Neural crest cell (in vitro differentiated cells): ENCODE data around the gene SARNP. TPM values are rescaled to one million over a fixed set of nuclear protein-coding genes. Genes with fewer than 3 reads are reported as not detected.

Experiments
- DNase-seq: peaks from one replicate; pipeline ENCODE4 v3.0.0; 2021; ENCODE audit warnings: low read depth, mixed read lengths, low spot score
- H3K27ac Mint-ChIP-seq: one replicate; pipeline ENCODE4 v1.8.0; 2021; ENCODE audit warnings: mild to moderate bottlenecking, mixed read lengths; ENCODE audit not compliant: unreplicated experiment
- H3K27me3 Mint-ChIP-seq: 2 replicates; pipeline ENCODE4 v1.8.0; 2021; ENCODE audit warnings: low read depth, mild to moderate bottlenecking, mixed read lengths
- H3K36me3 Mint-ChIP-seq: 2 replicates; pipeline ENCODE4 v1.8.0; 2021; ENCODE audit warnings: low read depth, mild to moderate bottlenecking, mixed read lengths
- H3K4me1 Mint-ChIP-seq: 2 replicates; pipeline ENCODE4 v1.8.0; 2021; ENCODE audit warnings: mixed read lengths
- H3K4me3 Mint-ChIP-seq: one replicate; pipeline ENCODE4 v1.8.0; 2021; ENCODE audit warnings: mild to moderate bottlenecking, mixed read lengths
- H3K9me3 Mint-ChIP-seq: 2 replicates; pipeline ENCODE4 v1.8.0; 2021; ENCODE audit warnings: mixed read lengths
- CTCF ChIP-seq: fragments of 200-600 bp; sonication (generic); conservative IDR thresholded peaks from 2 replicates; pipeline ENCODE4 v1.5.0; 2021; ENCODE audit warnings: antibody characterized with exemption, mild to moderate bottlenecking
- total RNA-seq: library from RNA; stranded (reverse); gene quantifications from 2 replicates; pipeline ENCODE4 v1.2.1, GENCODE V29; 2021

Gene SARNP
- total RNA-seq, 1 donor from 2014 or later: 121 TPM

GRCh38 chr12:55711786-55712553 lies 105.6 kb downstream of the SARNP start:
- TF ChIP-seq CTCF: no peak
- Mint-ChIP-seq H3K4me1 (peaks cover 35% of the 10 kb centered on the region), H3K36me3 (no peaks in the 10 kb centered on the region), H3K27ac (no peak overlapping the region), H3K9me3 (no peaks in the 10 kb centered on the region), H3K27me3 (peaks cover 68% of the 10 kb centered on the region), H3K4me3 (peak overlapping the region; percentile 41)
- DNase-seq: no peak

GRCh38 chr12:55708695-55709233 lies 108.8 kb downstream of the SARNP start:
- peak overlapping the region; percentile 46 for H3K27ac Mint-ChIP-seq
- H3K4me3 Mint-ChIP-seq: peak overlapping the region; percentile 87
- no peaks in the 10 kb centered on the region for H3K36me3 Mint-ChIP-seq
- peaks cover 43% of the 10 kb centered on the region for H3K4me1 Mint-ChIP-seq
- no peak for DNase-seq
- TF ChIP-seq CTCF: no peak
- H3K9me3 Mint-ChIP-seq: no peaks in the 10 kb centered on the region
- peaks cover 70% of the 10 kb centered on the region for H3K27me3 Mint-ChIP-seq

GRCh38 chr12:55707841-55708694 lies 109.5 kb downstream of the SARNP start, which contains the start of gene ITGA7:
ITGA7 (minus strand) TSS chr12:55707904; CDS start chr12:55707682, 222 bp downstream.
- Mint-ChIP-seq H3K36me3 (no peaks in the 10 kb centered on the region), H3K27me3 (peaks cover 63% of the 10 kb centered on the region), H3K27ac (peak within 1 kb of the TSS; percentile 46), H3K4me3 (peak within 1 kb of the TSS; percentile 87), H3K4me1 (peaks cover 46% of the 10 kb centered on the region), H3K9me3 (no peaks in the 10 kb centered on the region)
- TF ChIP-seq CTCF: no peak
- DNase-seq: peak; percentile 83

Other genes starting within 250 kb of the SARNP start
- gene OR2AP1, start 245.3 kb downstream of the SARNP start, total RNA-seq: not detected in 2 replicates
- not detected in 2 replicates for gene OR10P1, start 180.8 kb downstream of the SARNP start, total RNA-seq
- gene ITGA7, start 109.8 kb downstream of the SARNP start, total RNA-seq: 57.9 and 63.7 TPM in 2 replicates
- 105 and 111 TPM in 2 replicates for gene BLOC1S1, start 101.7 kb downstream of the SARNP start, total RNA-seq
- gene RDH5, start 97.3 kb downstream of the SARNP start, total RNA-seq: 10.4 and 14.2 TPM in 2 replicates
- 535 and 560 TPM in 2 replicates for gene CD63, start 88.7 kb downstream of the SARNP start, total RNA-seq
- 66.6 and 67.0 TPM in 2 replicates for gene GDF11, start 74.6 kb downstream of the SARNP start, total RNA-seq
- gene ORMDL2, start 317 bp upstream of the SARNP start, total RNA-seq: 32.6 and 33.3 TPM in 2 replicates
- 35.3 and 40.3 TPM in 2 replicates for gene DNAJC14, start 11.9 kb upstream of the SARNP start, total RNA-seq
- gene MMP19, start 25.2 kb upstream of the SARNP start, total RNA-seq: not detected in 2 replicates
- 54.0 and 56.8 TPM in 2 replicates for gene PYM1, start 110.2 kb upstream of the SARNP start, total RNA-seq
- gene DGKA, start 113.4 kb upstream of the SARNP start, total RNA-seq: 17.1 and 18.8 TPM in 2 replicates
- 36.9 and 39.9 TPM in 2 replicates for gene PMEL, start 148.3 kb upstream of the SARNP start, total RNA-seq
- gene CDK2, start 149.1 kb upstream of the SARNP start, total RNA-seq: 125 TPM in 2 replicates
- gene RAB5B, start 156.4 kb upstream of the SARNP start, total RNA-seq: 86.5 and 97.3 TPM in 2 replicates
- 30.4 and 33.7 TPM in 2 replicates for gene SUOX, start 179.6 kb upstream of the SARNP start, total RNA-seq
- gene IKZF4, start 203.3 kb upstream of the SARNP start, total RNA-seq: 42.3 and 45.5 TPM in 2 replicates
- gene RPS26, start 224.2 kb upstream of the SARNP start, total RNA-seq: 32.3 and 43.1 TPM in 2 replicates